ENCODE data around the gene NR6A1. TPM values are rescaled to one million over a fixed set of nuclear protein-coding genes. Genes with fewer than 3 reads are reported as not detected.

The NR6A1 gene
- polyA plus RNA-seq, 1 experiment = 0.10 TPM

- no peaks in the 10 kb centered on the region for H3K9me3 ChIP-seq (ENCODE audit: control insufficient read depth, insufficient read depth, low read length)
- H3K27me3 ChIP-seq (ENCODE audit: control insufficient read depth, insufficient read depth, low read length) = peaks cover 65% of the 10 kb centered on the region
- no peak overlapping the region for H3K4me3 ChIP-seq (ENCODE audit: low read depth, low read length)
- POLR2A ChIA-PET = no interaction called here
- H3K27ac ChIP-seq (ENCODE audit: low read depth, low read length) = no peak overlapping the region
- TF ChIP-seq CTCF (IDR thresholded peaks at IDR 0.05; ENCODE audit: low read depth, low read length) = no peak
- CTCF ChIA-PET = interaction anchor here (12.3 kb wide), 1 partner anchor 83 kb away, joined by 674 read pairs; the partner anchor contains the start of gene WDR38
- DNase-seq (ENCODE audit: low read depth, low spot score) = no peak
Observed at GRCh38 chr9:124767821-124768220, 3.3 kb downstream of the NR6A1 start.

DNA sequence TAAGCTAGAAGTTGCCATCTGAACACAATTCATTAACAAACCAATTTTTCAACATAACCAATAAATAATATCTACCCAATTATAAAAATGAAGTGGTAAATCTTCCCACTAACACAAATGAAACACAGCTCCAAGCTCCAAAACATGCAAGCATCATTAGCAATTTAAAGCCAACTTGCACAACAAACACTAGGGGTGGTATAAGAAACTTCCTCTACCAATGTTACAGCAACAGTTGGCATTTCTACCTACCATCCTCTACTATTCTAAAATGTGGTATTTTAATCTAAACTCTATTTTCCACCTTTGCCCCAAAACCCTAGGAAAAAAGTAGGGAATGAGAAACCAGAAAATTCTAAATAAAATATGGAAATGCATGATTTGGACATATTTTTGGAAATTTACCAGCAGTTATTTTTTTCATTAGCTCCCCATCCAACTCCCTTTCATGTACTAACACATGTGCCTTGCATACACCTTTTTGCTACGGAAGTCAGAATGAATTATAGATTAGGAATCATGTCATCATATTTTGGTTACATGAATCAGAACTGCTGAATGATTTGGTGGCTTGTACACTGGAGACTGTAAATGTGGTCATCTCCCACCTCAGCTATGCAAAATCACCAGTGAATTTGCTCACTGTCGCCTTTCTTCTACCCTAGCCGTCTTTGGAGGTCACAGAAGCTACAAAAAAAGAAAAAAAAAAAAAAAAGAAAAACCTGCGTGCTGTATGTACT, 4.1 kb downstream of the NR6A1 start:
- peaks cover 73% of the 10 kb centered on the region for H3K27me3 ChIP-seq (ENCODE audit: control insufficient read depth, insufficient read depth, low read length)
- no peak overlapping the region for H3K27ac ChIP-seq (ENCODE audit: low read depth, low read length)
- no peak for DNase-seq (ENCODE audit: low read depth, low spot score)
- POLR2A ChIA-PET = no interaction called here
- no peak overlapping the region for H3K4me3 ChIP-seq (ENCODE audit: low read depth, low read length)
- CTCF ChIA-PET = interaction anchor here (1.0 to 4.4 kb wide), 4 partner anchors 9 to 150 kb away, joined by 3 to 32 read pairs (median 8); no protein-coding TSS in a partner anchor
- TF ChIP-seq CTCF (IDR thresholded peaks at IDR 0.05; ENCODE audit: low read depth, low read length) = 0 out of 2 replicates have a peak, but pooled peaks have one; percentile 15
- H3K9me3 ChIP-seq (ENCODE audit: control insufficient read depth, insufficient read depth, low read length) = no peaks in the 10 kb centered on the region

DNA sequence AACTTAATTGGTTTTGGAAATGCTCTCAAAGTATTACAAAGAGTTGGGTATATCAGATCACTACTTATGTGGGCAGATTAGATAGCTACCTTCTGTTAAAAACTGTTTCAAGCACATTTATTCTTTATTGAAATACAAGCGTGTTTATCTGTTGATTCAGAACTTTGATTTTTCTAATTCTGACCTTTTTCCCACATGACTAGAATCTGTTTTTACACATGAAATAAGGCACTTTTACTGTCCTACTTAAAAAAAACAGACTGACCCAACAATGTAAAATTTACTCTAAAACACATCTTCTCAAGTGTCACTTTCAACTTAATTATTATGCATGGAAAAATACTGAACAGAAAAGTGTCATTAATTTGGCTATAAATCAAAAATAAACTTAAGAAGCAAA, 4.8 kb downstream of the NR6A1 start:
- peaks cover 79% of the 10 kb centered on the region for H3K27me3 ChIP-seq (ENCODE audit: control insufficient read depth, insufficient read depth, low read length)
- CTCF ChIA-PET = interaction anchor here (0.6 to 4.4 kb wide), 5 partner anchors 8 to 347 kb away, joined by 3 to 32 read pairs (median 12); no protein-coding TSS in a partner anchor

DNA sequence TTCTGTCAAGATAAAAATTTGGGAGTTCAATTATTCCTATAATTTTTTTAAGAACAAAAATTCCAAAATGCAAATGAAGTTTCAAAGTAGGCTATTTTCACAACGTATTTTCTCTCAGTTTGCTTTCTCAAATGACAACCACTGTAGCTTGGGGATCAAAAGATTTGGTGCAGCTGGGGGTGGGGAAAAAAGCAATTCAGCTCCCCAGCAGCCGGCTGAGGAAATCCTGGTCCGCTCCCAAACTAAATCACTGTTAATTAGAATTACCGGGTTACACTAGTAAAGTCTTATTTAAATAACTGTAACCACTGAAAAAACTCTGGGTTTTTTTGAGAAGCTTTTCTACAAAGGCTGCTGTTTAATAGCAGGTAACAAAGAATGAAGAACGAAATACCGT, 5.7 kb downstream of the NR6A1 start:
- Histone ChIP-seq H3K9me3 (ENCODE audit: control insufficient read depth, insufficient read depth, low read length) (no peaks in the 10 kb centered on the region), H3K27ac (ENCODE audit: low read depth, low read length) (no peak overlapping the region), H3K4me3 (ENCODE audit: low read depth, low read length) (no peak overlapping the region), H3K27me3 (ENCODE audit: control insufficient read depth, insufficient read depth, low read length) (peaks cover 86% of the 10 kb centered on the region)
- TF ChIP-seq CTCF (IDR thresholded peaks at IDR 0.05; ENCODE audit: low read depth, low read length) = no peak
- CTCF ChIA-PET = interaction anchor here (0.7 to 4.4 kb wide), 9 partner anchors 10 to 214 kb away, joined by 3 to 32 read pairs (median 4); no protein-coding TSS in a partner anchor
- no peak for DNase-seq (ENCODE audit: low read depth, low spot score)
- POLR2A ChIA-PET = no interaction called here

More for the DNA sequence above, 4.8 kb downstream of the NR6A1 start:
- Histone ChIP-seq H3K4me3 (ENCODE audit: low read depth, low read length) (no peak overlapping the region), H3K9me3 (ENCODE audit: control insufficient read depth, insufficient read depth, low read length) (no peaks in the 10 kb centered on the region), H3K27ac (ENCODE audit: low read depth, low read length) (no peak overlapping the region)
- no peak for DNase-seq (ENCODE audit: low read depth, low spot score)
- POLR2A ChIA-PET = no interaction called here
- TF ChIP-seq CTCF (IDR thresholded peaks at IDR 0.05; ENCODE audit: low read depth, low read length) = no peak

DNA sequence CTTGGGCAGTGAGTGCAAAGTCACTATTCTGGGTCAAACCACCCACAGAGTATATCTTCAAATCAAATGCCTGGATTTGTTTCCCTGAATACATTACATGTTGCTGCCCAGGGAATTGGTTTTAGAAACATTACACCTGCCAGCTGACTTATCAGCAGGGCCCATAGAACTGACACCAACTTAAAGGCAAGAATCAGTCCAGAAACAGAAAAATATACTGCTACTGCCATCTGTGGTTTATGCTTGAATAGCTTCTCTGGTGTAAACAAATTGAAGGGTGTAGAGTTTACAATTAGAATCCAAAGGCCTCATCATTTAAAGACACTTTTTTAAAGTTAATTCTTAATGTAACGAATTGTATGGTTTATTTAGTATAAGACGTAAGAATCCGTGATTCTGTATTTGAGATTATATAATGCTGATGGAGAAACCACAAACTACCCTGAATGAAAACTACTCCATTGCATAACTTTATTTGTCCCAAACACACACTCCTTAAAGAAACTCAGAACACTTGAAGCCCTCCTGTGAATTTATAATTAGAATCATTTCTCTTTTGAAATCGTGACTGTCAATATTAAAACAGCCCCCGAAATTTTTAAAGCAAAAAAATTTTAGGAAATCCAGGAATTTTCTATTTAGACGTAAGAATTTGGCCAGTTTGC, 6.2 kb downstream of the NR6A1 start:
- peak; percentile 39 for TF ChIP-seq CTCF (IDR thresholded peaks at IDR 0.05; ENCODE audit: low read depth, low read length)
- CTCF ChIA-PET = interaction anchor here (0.6 to 4.4 kb wide), 14 partner anchors 9 to 355 kb away, joined by 3 to 32 read pairs (median 4); no protein-coding TSS in a partner anchor
- H3K9me3 ChIP-seq (ENCODE audit: control insufficient read depth, insufficient read depth, low read length) = no peaks in the 10 kb centered on the region
- DNase-seq (ENCODE audit: low read depth, low spot score) = no peak
- POLR2A ChIA-PET = no interaction called here
- no peak overlapping the region for H3K27ac ChIP-seq (ENCODE audit: low read depth, low read length)
- peaks cover 86% of the 10 kb centered on the region for H3K27me3 ChIP-seq (ENCODE audit: control insufficient read depth, insufficient read depth, low read length)
- H3K4me3 ChIP-seq (ENCODE audit: low read depth, low read length) = no peak overlapping the region
